Spinal cord (tissue), 10 donors: Measurements from ENCODE around the gene TOMM7. TPM values are rescaled to one million over a fixed set of nuclear protein-coding genes. Genes with fewer than 3 reads are reported as not detected.
"Not testable (repeated sequence)": the region's sequence is repeated elsewhere in the genome, so short reads cannot be mapped to it uniquely, and the experiment has no call there.

Experiments used
- DNase-seq, 6 donors: peaks; one replicate each; pipeline versions ENCODE4 v3.0.0 to v3.0.0-alpha.2; 2013 to 2015; ENCODE audit warnings: low spot score in 6 of 6, low read depth in 4 of 6
- H3K27ac ChIP-seq: one replicate; pipeline ENCODE4 v1.5.1; 2013; ENCODE audit warnings: low read depth, low read length, control low read depth
- H3K27me3 ChIP-seq: one replicate; pipeline ENCODE4 v1.6.1; 2013; ENCODE audit warnings: low read length; ENCODE audit not compliant: control insufficient read depth, insufficient read depth
- H3K36me3 ChIP-seq: one replicate; pipeline ENCODE4 v1.6.1; 2013; ENCODE audit warnings: low read length; ENCODE audit not compliant: control insufficient read depth, insufficient read depth
- H3K4me1 ChIP-seq: one replicate; pipeline ENCODE4 v1.6.1; 2013; ENCODE audit warnings: low read length; ENCODE audit not compliant: control insufficient read depth, insufficient read depth
- H3K4me3 ChIP-seq: one replicate; pipeline ENCODE4 v1.5.1; 2013; ENCODE audit warnings: low read depth, low read length, control low read depth
- H3K9me3 ChIP-seq: one replicate; pipeline ENCODE4 v1.6.1; 2013; ENCODE audit warnings: low read length; ENCODE audit not compliant: control insufficient read depth, insufficient read depth
- WGBS: methylation state at CpG from one replicate; pipeline ENCODE4 v1.1.5; 2013; ENCODE audit warnings: missing lambda C conversion rate; ENCODE audit not compliant: insufficient coverage; 5-methylcytosine and 5-hydroxymethylcytosine counted together
- polyA plus RNA-seq, 2 donors: library from polyadenylated mRNA; unstranded; fragments of 120-200 nt; gene quantifications; one replicate each; pipeline ENCODE4 v1.2.1, GENCODE V29; 2013; ENCODE audit not compliant: insufficient read length in 2 of 2
- total RNA-seq, 2 donors: library from RNA; depleted of rRNA in 1 of 2; stranded (reverse); fragments of 120-200 nt in 1 of 2; fragments of >200 nt in 1 of 2; gene quantifications; one replicate each; pipeline versions ENCODE4 v1.2.3 to v1.2.4, GENCODE V29; 2013 to 2014
- donor health status: healthy.

Gene TOMM7
- total and polyA plus RNA-seq, 4 donors = 110 to 539 (median 462) TPM

GRCh38 chr7:22811746-22812280, 10.8 kb downstream of the TOMM7 start:
- Histone ChIP-seq H3K27me3 (no peaks in the 10 kb centered on the region), H3K4me1 (no peaks in the 10 kb centered on the region), H3K9me3 (no peaks in the 10 kb centered on the region), H3K4me3 (no peak overlapping the region), H3K27ac (no peak overlapping the region), H3K36me3 (peaks cover 6% of the 10 kb centered on the region)
- no CpG with 5 or more reads among the region's 4 CpGs for WGBS
- DNase-seq = no peak

- Histone ChIP-seq H3K9me3 (no peaks in the 10 kb centered on the region), H3K27ac (no peak overlapping the region), H3K36me3 (peaks cover 3% of the 10 kb centered on the region), H3K27me3 (no peaks in the 10 kb centered on the region), H3K4me1 (no peaks in the 10 kb centered on the region), H3K4me3 (no peak overlapping the region)
- WGBS = 100% methylated on average over 1 of the region's 1 CpG
- no peak for DNase-seq
Measured at GRCh38 chr7:22810843-22811242, 11.8 kb downstream of the TOMM7 start.

- WGBS = 96% methylated on average over 3 of the region's 4 CpGs
Measured at GRCh38 chr7:22809902-22810642, 12.6 kb downstream of the TOMM7 start.

GRCh38 chr7:22808140-22808539, 14.5 kb downstream of the TOMM7 start:
- WGBS = 87% methylated on average over 3 of the region's 6 CpGs

More at GRCh38 chr7:22809902-22810642, 12.6 kb downstream of the TOMM7 start:
- no peak overlapping the region for H3K27ac ChIP-seq
- H3K36me3 ChIP-seq = peaks cover 3% of the 10 kb centered on the region
- no peaks in the 10 kb centered on the region for H3K27me3 ChIP-seq
- no peak for DNase-seq
- H3K9me3 ChIP-seq = no peaks in the 10 kb centered on the region
- no peaks in the 10 kb centered on the region for H3K4me1 ChIP-seq
- no peak overlapping the region for H3K4me3 ChIP-seq

GRCh38 chr7:22806752-22807151, 15.9 kb downstream of the TOMM7 start:
- no peak overlapping the region for H3K27ac ChIP-seq
- no peak for DNase-seq
- 83% methylated on average over 4 of the region's 4 CpGs for WGBS
- H3K27me3 ChIP-seq = no peaks in the 10 kb centered on the region
- no peak overlapping the region for H3K4me3 ChIP-seq
- H3K4me1 ChIP-seq = peaks cover 4% of the 10 kb centered on the region
- H3K36me3 ChIP-seq = no peaks in the 10 kb centered on the region
- no peaks in the 10 kb centered on the region for H3K9me3 ChIP-seq

More at GRCh38 chr7:22808140-22808539, 14.5 kb downstream of the TOMM7 start:
- Histone ChIP-seq H3K4me1 (no peaks in the 10 kb centered on the region), H3K9me3 (no peaks in the 10 kb centered on the region), H3K27ac (no peak overlapping the region), H3K27me3 (no peaks in the 10 kb centered on the region), H3K4me3 (no peak overlapping the region), H3K36me3 (no peaks in the 10 kb centered on the region)
- no peak for DNase-seq

GRCh38 chr7:22805227-22805626, 17.4 kb downstream of the TOMM7 start:
- no peak for DNase-seq
- WGBS = no CpG with 5 or more reads among the region's 2 CpGs
- Histone ChIP-seq H3K4me3 (no peak overlapping the region), H3K9me3 (no peaks in the 10 kb centered on the region), H3K27me3 (no peaks in the 10 kb centered on the region), H3K4me1 (peaks cover 4% of the 10 kb centered on the region), H3K27ac (no peak overlapping the region), H3K36me3 (no peaks in the 10 kb centered on the region)

GRCh38 chr7:22802831-22803230, 19.8 kb downstream of the TOMM7 start:
- H3K36me3 ChIP-seq, H3K4me1 ChIP-seq, DNase-seq, H3K4me3 ChIP-seq, H3K27me3 ChIP-seq, H3K9me3 ChIP-seq, H3K27ac ChIP-seq: not testable (repeated sequence)
- no CpG with 5 or more reads among the region's 4 CpGs for WGBS

- peak in 2 of 6 donors; percentile 30 to 62 for DNase-seq
- Histone ChIP-seq H3K27me3 (no peaks in the 10 kb centered on the region), H3K27ac (no peak overlapping the region), H3K36me3 (no peaks in the 10 kb centered on the region), H3K4me1 (peaks cover 4% of the 10 kb centered on the region), H3K9me3 (no peaks in the 10 kb centered on the region), H3K4me3 (no peak overlapping the region)
- whole genome bisulfite sequencing = 26% methylated on average over 4 of the region's 4 CpGs
Measured at GRCh38 chr7:22802426-22802825, 20.2 kb downstream of the TOMM7 start.

- WGBS = 62% methylated on average over 1 of the region's 4 CpGs
- Histone ChIP-seq H3K4me1 (peaks cover 4% of the 10 kb centered on the region), H3K9me3 (no peaks in the 10 kb centered on the region), H3K36me3 (no peaks in the 10 kb centered on the region), H3K4me3 (no peak overlapping the region), H3K27me3 (no peaks in the 10 kb centered on the region), H3K27ac (no peak overlapping the region)
- peak in 1 of 6 donors; percentile 16 for DNase-seq
Measured at GRCh38 chr7:22801912-22802311, 20.7 kb downstream of the TOMM7 start.

- no peaks in the 10 kb centered on the region for H3K9me3 ChIP-seq
- 86% methylated on average over 1 of the region's 2 CpGs for WGBS
- H3K36me3 ChIP-seq = no peaks in the 10 kb centered on the region
- H3K27ac ChIP-seq = no peak overlapping the region
- H3K27me3 ChIP-seq = no peaks in the 10 kb centered on the region
- no peak for DNase-seq
- peaks cover 4% of the 10 kb centered on the region for H3K4me1 ChIP-seq
- H3K4me3 ChIP-seq = no peak overlapping the region
Measured at GRCh38 chr7:22799633-22800032, 23.0 kb downstream of the TOMM7 start.
